ENCODE data around the gene NYAP2.

GRCh38 chr2:225615514-225615913, 216.0 kb downstream of the NYAP2 start:
- TF ChIP-seq CTCF (conservative IDR thresholded peaks at IDR 0.05; ENCODE audit: low read length) = no peak
- no peak for TF ChIP-seq EZH2phosphoT487 (IDR thresholded peaks at IDR 0.05; ENCODE audit: borderline replicate concordance, low read depth, low read length)

Data from OCI-LY7 (cell line).